Measurements from ENCODE around the gene PPP2CA. TPM values are rescaled to one million over a fixed set of nuclear protein-coding genes. Genes with fewer than 3 reads are reported as not detected.
A peak's percentile ranks its signal among the peaks of the same experiment; 100 is the strongest.
"Not testable (repeated sequence)": the region's sequence is repeated elsewhere in the genome, so short reads cannot be mapped to it uniquely, and the experiment has no call there.

The PPP2CA gene
- total and polyA plus RNA-seq, 8 donors: 109 to 153 (median 135) TPM

DNA sequence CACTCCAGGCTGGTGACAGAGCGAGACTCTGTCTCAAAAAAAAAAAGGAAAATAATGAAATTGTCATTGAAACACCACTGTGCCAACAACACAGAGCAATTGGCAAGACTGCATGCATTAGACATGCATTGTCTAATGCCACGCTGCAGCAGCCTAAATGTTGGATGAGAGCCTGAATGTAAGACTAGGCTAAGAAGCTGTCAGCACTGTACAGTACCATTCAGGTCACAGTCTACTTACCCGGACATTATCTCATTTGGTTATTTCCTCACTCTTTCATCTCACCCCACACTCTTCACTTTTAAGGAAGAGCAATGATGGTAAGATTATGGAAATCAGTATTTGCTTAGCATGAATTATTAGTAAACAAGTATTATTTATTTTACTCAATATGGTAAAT, 31.3 kb upstream of the PPP2CA start:
- no peak for ATAC-seq
- intact Hi-C loops (cut with DNase I): no loop called here
- Histone ChIP-seq H3K4me3 (no peak overlapping the region), H3K9me3 (peaks cover 0 to 5% of the 10 kb centered on the region in 2 donors), H3K36me3 (no peaks in the 10 kb centered on the region), H3K27ac (no peak overlapping the region), H3K4me1 (no peaks in the 10 kb centered on the region), H3K27me3 (no peaks in the 10 kb centered on the region)
- TF ChIP-seq CTCF (IDR thresholded peaks at IDR 0.05): no peak
- DNase-seq: no peak

GRCh38 chr5:134255418-134256150, 29.7 kb upstream of the PPP2CA start:
- ATAC-seq (no peak), DNase-seq (no peak)
- no peak for TF ChIP-seq CTCF (IDR thresholded peaks at IDR 0.05)
- Histone ChIP-seq H3K27me3 (no peaks in the 10 kb centered on the region), H3K4me3 (no peak overlapping the region), H3K27ac (no peak overlapping the region), H3K4me1 (no peaks in the 10 kb centered on the region), H3K36me3 (no peaks in the 10 kb centered on the region), H3K9me3 (no peaks in the 10 kb centered on the region)
- intact Hi-C loops (cut with DNase I): no loop called here

DNA sequence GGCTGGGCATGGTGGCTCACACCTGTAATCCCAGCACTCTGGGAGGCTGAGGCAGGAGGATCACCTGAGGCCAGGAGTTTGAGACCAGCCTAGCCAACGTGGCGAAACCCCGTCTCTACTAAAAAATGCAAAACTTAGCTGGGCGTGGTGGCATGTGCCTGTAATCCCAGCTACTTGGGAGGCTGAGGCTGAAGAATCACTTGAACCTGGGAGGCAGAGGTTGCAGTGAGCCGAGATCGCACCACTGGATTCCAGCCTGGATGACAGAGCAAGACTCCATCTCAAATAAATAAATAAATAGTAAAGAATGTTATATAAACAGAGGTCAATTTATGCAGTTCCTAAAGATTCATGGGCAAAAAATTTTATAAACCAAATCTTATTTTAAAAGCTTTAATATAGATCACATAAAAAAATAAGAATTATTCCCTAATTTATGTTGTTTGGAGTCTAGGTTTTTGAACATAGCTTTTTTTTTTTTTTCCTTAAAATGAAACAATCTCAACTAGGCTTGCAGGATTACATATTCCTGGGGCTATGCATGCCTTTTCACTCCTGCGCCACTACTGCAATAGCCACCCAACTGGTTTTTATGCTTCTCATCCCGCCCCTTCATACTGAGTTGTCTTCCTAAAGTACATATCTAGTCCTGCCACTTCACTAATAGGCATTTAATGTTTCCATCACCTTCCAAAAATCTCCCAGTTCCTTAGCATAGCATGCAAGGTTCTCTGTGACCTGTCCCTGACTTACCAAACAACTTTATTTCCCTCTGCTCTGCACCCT, 27.7 kb upstream of the PPP2CA start:
- ATAC-seq: not testable (repeated sequence)

GRCh38 chr5:134252671-134253070, 26.8 kb upstream of the PPP2CA start:
- TF ChIP-seq CTCF (IDR thresholded peaks at IDR 0.05): no peak
- Histone ChIP-seq H3K36me3 (no peaks in the 10 kb centered on the region), H3K27me3 (no peaks in the 10 kb centered on the region), H3K9me3 (no peaks in the 10 kb centered on the region), H3K4me1 (peaks cover 0 to 7% of the 10 kb centered on the region in 2 donors), H3K4me3 (no peak overlapping the region), H3K27ac (no peak overlapping the region)
- intact Hi-C loops (cut with DNase I): no loop called here
- peak; percentile 79 for ATAC-seq
- DNase-seq: no peak

More for the DNA sequence above, 27.7 kb upstream of the PPP2CA start:
- H3K4me1 ChIP-seq; H3K4me3 ChIP-seq; H3K9me3 ChIP-seq; intact Hi-C loops (cut with DNase I); H3K27ac ChIP-seq; DNase-seq; H3K36me3 ChIP-seq; H3K27me3 ChIP-seq: not testable (repeated sequence)

DNA sequence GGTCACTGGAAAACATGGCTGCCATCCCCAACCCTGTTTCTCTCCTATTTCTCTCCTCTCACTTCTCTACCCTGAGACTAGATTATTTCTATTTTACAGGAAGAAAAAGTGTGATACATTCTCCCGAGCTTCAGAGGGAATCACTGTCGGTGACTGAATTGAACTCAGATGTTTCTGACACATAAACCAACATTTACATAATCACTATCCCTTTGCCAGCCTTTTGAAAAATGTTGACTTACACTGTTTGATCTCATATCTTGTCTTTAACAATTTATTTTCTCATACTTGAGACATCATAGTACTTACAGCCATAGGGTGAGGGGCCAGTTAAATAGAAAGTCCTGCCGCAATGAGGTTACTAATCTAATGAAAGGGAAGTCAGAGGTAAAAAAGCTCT, 25.1 kb upstream of the PPP2CA start:
- intact Hi-C loops (cut with DNase I): no loop called here
- ATAC-seq (no peak), DNase-seq (no peak)
- Histone ChIP-seq H3K36me3 (no peaks in the 10 kb centered on the region), H3K4me3 (no peak overlapping the region), H3K27ac (no peak overlapping the region), H3K27me3 (no peaks in the 10 kb centered on the region), H3K9me3 (no peaks in the 10 kb centered on the region), H3K4me1 (peaks cover 0 to 7% of the 10 kb centered on the region in 2 donors)
- TF ChIP-seq CTCF (IDR thresholded peaks at IDR 0.05): no peak

All from left lung (tissue), 10 donors.